ENCODE results near the gene POLR3H.

Gene POLR3H

GRCh38 chr22:41535244-41535643 lies 9.0 kb downstream of the POLR3H start:
- no peak for DNase-seq (ENCODE audit: low read depth)

GRCh38 chr22:41534219-41534618 lies 10.1 kb downstream of the POLR3H start:
- DNase-seq (ENCODE audit: low read depth): no peak

- peak; percentile 29 for DNase-seq (ENCODE audit: low read depth)
Observed at GRCh38 chr22:41532908-41533825, 11.1 kb downstream of the POLR3H start.

- DNase-seq (ENCODE audit: low read depth): no peak
Observed at GRCh38 chr22:41531715-41532477, 12.4 kb downstream of the POLR3H start.

- no peak for DNase-seq (ENCODE audit: low read depth)
Observed at GRCh38 chr22:41530890-41531714, 13.2 kb downstream of the POLR3H start.

DNA sequence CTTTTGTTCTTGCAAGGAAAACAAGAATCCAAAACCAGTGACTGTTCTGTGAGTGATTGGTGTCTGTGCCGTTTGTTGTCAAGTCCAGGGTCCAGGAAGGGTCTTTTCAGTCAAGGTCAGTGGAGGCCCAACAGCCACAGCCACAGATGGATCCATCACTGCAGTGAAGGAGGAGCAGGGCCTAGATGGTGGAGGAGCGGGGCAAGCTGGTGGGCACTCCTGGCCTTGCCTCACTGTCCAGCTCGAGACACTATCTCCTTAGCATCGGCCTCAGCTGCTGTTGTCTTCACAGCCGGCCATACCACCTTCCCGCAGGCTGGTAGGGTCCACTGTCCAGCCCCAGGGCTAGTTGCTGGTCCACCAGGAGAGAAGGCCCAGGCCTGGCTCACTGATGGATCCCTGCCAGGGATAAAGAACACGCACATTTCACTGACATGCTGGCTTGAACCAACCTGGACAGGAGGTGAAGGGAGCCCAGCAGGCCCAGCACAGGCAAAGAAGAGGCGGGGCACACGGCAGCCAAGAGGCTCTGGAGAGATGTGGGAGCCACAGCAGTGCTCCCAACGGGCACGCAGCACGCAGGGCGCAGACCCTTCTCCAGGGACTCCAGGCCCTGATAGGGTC lies 15.2 kb downstream of the POLR3H start:
- DNase-seq (ENCODE audit: low read depth): no peak

- no peak for DNase-seq (ENCODE audit: low read depth)
Observed at GRCh38 chr22:41528132-41528766, 16.0 kb downstream of the POLR3H start.

DNA sequence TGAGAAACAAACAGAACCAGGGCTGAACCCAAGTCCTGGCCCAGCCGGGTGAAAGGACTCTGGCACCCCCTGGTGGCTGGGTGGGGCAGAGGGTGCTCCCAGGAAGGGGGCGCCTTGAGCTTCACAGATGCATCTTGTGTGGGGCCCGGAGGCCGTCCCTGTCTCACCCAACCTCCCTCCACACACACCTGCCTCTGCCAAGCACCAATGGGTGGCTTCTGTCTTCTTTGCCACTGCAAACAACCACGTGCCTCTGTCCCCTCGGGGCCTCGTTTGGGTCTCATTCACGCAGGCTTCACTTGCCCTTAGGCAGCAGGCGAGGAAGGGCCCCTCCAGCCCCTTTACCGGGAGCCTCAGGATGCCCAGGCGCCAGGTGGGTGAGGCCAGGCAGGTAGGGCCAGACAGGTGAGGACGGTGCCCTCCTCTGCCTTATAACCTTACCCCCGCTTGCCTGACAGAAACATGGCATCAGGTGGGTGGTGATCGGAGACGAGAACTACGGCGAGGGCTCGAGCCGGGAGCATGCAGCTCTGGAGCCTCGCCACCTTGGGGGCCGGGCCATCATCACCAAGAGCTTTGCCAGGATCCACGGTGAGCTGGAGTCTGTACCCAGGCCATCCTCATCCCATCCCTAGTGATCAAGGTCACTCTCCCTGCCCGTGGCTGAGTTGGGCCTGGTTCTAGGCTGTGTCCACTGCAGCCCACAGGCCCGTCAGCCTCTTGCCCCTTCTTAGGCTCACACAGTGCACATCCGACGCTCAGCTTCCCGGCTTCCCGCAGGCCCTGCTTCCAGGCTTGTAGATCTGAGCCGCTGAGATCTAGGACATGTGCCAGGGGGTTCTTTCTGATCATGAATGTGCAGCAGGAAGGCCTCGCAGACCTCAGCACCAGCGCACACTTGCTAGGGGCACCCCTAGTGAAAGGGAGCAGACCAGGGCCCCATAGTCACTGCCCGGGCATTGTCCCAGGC lies 17.2 kb downstream of the POLR3H start:
- DNase-seq (ENCODE audit: low read depth): peak; percentile 37

DNA sequence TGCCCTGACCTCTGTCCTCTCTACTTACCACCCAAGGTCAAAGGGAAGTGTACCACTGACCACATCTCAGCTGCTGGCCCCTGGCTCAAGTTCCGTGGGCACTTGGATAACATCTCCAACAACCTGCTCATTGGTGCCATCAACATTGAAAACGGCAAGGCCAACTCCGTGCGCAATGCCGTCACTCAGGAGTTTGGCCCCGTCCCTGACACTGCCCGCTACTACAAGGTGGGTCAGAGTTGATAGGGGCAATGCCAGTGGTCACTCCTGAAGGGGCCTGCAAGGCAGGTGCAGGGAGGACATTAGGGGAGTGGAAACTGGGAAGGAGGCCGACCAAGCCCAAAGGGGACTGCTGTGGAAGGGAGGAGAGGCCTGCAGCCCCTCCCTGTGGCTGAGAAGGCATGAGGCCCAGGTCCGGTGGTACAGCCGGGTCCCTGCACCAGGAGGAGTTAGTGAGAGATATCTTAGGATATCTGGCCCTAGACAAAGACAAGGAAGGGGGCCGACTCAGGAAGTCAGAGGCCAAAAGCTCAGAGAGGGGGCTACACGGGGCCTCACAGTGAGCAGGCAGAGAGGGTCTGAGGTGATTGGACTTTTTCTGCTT lies 17.9 kb downstream of the POLR3H start:
- no peak for DNase-seq (ENCODE audit: low read depth)

- DNase-seq (ENCODE audit: low read depth): no peak
Observed at GRCh38 chr22:41525450-41526225, 18.6 kb downstream of the POLR3H start.

- DNase-seq (ENCODE audit: low read depth): peak; percentile 32
Observed at GRCh38 chr22:41524809-41525449, 19.3 kb downstream of the POLR3H start.

GRCh38 chr22:41524251-41524661 lies 20.0 kb downstream of the POLR3H start:
- no peak for DNase-seq (ENCODE audit: low read depth)

- no peak for DNase-seq (ENCODE audit: low read depth)
Observed at GRCh38 chr22:41523464-41524221, 20.6 kb downstream of the POLR3H start.

DNA sequence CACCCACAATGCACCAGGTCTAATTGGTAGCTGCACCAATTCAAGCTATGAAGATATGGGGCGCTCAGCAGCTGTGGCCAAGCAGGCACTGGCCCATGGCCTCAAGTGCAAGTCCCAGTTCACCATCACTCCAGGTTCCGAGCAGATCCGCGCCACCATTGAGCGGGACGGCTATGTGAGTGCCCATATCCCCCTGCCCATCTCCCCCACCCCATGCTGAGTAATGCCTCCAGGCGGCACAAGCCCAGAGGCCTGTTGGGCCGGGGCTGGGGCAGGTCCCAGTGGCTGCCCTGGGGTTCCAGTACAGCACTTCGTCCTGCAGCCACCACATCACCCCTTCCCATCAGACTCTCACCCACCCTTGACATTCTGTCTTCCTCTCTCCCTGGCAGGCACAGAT lies 21.5 kb downstream of the POLR3H start:
- no peak for DNase-seq (ENCODE audit: low read depth)

- no peak for DNase-seq (ENCODE audit: low read depth)
Observed at GRCh38 chr22:41521126-41521525, 23.1 kb downstream of the POLR3H start.

- DNase-seq (ENCODE audit: low read depth): no peak
Observed at GRCh38 chr22:41518048-41518347, 26.3 kb downstream of the POLR3H start.

- no peak for DNase-seq (ENCODE audit: low read depth)
Observed at GRCh38 chr22:41517172-41518047, 26.9 kb downstream of the POLR3H start.

All from T-helper 22 cell (primary cell).